Activated naive CD4-positive, alpha-beta T cell treated with anti-CD3 and anti-CD28 coated beads, Interleukin-2, amount 50 U/mL, for 16 hours (primary cell): ENCODE data around the gene SRGAP1.
A peak's percentile ranks its signal among the peaks of the same experiment; 100 is the strongest.
"Not testable (repeated sequence)": the region's sequence is repeated elsewhere in the genome, so short reads cannot be mapped to it uniquely, and the experiment has no call there.

ENCODE experiments used
- DNase-seq: peaks from one replicate; pipeline ENCODE4 v3.0.0-alpha.2; 2020

The SRGAP1 gene

GRCh38 chr12:63841011-63841410, 3.5 kb upstream of the SRGAP1 start:
- DNase-seq = no peak

GRCh38 chr12:63841571-63841970, 2.9 kb upstream of the SRGAP1 start:
- no peak for DNase-seq

- DNase-seq = not testable (repeated sequence)
Observed at GRCh38 chr12:63842750-63843149, 1.8 kb upstream of the SRGAP1 start.

GRCh38 chr12:63843254-63843720, 1.2 kb upstream of the SRGAP1 start:
- no peak for DNase-seq

- peak; percentile 83 for DNase-seq
Observed at GRCh38 chr12:63843721-63844390, 644 bp upstream of the SRGAP1 start.

- no peak for DNase-seq
Observed at GRCh38 chr12:63845726-63846125, 1.2 kb downstream of the SRGAP1 start.

GRCh38 chr12:63846238-63846967, 1.9 kb downstream of the SRGAP1 start:
- no peak for DNase-seq

GRCh38 chr12:63848450-63848849, 4.0 kb downstream of the SRGAP1 start:
- no peak for DNase-seq

GRCh38 chr12:63849106-63849620, 4.7 kb downstream of the SRGAP1 start:
- DNase-seq = no peak

GRCh38 chr12:63849641-63850040, 5.1 kb downstream of the SRGAP1 start:
- no peak for DNase-seq

GRCh38 chr12:63853978-63854377, 9.5 kb downstream of the SRGAP1 start:
- DNase-seq = no peak

GRCh38 chr12:63855299-63855698, 10.8 kb downstream of the SRGAP1 start:
- no peak for DNase-seq

GRCh38 chr12:63857771-63858670, 13.5 kb downstream of the SRGAP1 start:
- no peak for DNase-seq

GRCh38 chr12:63859880-63860279, 15.4 kb downstream of the SRGAP1 start:
- DNase-seq = not testable (repeated sequence)

GRCh38 chr12:63862187-63862968, 17.9 kb downstream of the SRGAP1 start:
- DNase-seq = no peak

- no peak for DNase-seq
Observed at GRCh38 chr12:63862969-63863230, 18.4 kb downstream of the SRGAP1 start.

GRCh38 chr12:63863658-63864453, 19.4 kb downstream of the SRGAP1 start:
- no peak for DNase-seq

- DNase-seq = no peak
Observed at GRCh38 chr12:63864454-63864706, 19.9 kb downstream of the SRGAP1 start.

GRCh38 chr12:63865448-63865847, 20.9 kb downstream of the SRGAP1 start:
- no peak for DNase-seq

- no peak for DNase-seq
Observed at GRCh38 chr12:63867053-63867452, 22.6 kb downstream of the SRGAP1 start.

- no peak for DNase-seq
Observed at GRCh38 chr12:63869656-63870055, 25.2 kb downstream of the SRGAP1 start.

GRCh38 chr12:63870838-63871237, 26.3 kb downstream of the SRGAP1 start:
- DNase-seq = no peak
